NCI-H69 (cell line): Measurements from ENCODE around the gene PCBP3.

ENCODE experiments used
- DNase-seq: peaks from one replicate; lab custom pipeline; 2025; lab: John Stamatoyannopoulos, UW

PCBP3 gene

DNA sequence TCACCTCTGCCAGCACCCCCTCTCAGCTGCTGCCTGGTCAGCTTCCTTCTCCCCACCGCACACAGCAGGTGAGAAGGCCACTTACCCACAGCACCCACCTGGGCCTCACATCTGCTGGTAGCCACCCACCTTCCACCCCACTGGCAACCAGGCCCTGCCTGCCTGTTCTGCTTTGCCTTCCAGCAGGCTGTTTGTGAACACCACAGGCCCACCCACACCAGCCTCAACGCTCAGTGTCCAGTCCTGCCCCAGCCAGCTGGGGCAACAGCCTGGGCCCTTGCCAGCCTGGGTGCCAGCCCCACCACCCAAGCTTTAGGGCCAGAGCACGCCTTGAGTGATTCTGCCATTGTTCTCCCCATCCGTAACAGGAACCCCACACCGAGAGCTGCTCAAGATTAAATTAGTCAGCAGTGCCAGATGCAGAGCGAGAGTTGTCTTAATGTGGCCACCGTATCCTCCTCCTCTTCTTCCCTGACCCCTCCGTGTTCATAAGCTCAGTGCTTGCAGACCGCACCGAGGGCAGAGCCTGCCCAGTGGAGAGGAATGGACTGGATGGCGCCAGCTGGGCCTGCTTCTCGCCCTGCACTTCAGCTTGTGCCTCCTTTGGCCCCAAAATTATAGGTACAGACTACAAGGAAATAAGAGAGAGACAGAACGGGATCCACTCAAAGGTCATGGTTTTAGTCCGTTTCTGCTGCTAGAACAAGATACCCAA, 217.8 kb downstream of the PCBP3 start:
- no peak for DNase-seq

DNA sequence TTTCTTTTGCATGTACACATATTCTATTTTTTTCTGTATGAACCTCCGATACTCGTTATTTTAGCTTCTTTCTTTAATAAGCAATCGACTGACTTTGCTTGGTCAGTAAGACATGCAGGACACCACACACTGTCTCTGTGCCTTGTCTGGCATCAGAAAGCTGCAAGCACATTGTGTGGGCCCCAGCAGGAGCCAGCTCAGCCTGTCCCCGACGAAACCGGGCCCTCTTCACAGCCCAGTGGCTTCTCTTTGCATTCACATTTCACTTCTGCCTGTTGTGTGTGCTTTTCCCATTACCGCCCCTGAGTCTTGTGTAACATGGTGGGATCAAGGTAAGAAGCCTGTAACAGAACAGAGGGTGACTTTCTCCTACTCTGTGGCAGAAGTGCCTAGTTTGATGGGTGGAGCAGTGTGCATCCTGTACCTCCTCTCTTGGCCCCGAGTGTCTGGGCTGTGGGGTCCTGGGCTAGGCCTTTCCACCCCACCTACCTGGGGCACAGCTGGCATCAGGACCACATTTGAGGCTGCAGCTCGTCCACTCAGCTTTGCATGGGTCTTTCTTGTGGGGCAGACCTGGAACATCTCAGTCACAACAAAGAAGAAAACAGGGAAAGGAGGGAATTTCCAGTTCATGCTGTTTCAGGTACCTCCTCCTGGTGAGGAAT, 219.2 kb downstream of the PCBP3 start:
- DNase-seq: no peak

DNA sequence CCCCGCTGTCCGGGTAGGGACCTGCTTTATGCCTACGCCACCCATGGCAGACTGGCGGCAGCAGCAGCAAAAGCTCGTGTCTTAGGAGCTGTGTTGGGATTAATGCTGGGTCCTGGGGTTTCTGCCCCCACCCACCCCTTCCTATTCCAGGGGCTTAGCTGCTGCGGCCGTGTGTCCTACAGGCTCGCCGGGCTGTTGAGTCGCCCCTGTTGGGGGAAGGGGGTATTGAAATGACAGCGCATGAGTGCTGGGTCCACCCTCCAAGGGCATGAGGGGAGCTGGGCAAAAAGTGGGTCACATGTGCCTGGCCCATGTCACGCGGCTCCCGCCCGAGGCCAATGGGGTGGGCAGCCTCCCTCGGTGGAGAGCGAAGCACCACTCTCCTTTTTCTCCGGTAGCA, 219.7 kb downstream of the PCBP3 start:
- DNase-seq: no peak

DNA sequence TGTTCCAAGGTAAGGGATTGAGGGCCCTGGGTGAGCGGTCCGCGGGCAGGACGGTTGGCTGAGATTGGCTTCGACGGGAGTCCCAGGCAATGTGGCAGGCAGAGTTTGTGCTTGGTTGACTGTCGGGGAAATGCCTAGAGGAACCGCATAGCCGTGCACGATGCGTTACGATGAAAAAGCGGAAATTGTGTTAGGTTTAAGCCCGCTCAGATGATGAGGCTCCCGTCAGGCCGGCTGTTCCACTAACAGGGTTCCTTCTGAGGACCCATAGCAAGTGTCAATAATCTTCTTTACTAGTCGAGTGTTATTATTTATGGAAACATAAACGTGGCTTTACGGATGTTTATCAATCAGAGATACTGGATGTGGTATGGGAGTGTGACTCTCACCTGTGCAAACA, 220.2 kb downstream of the PCBP3 start:
- no peak for DNase-seq

DNA sequence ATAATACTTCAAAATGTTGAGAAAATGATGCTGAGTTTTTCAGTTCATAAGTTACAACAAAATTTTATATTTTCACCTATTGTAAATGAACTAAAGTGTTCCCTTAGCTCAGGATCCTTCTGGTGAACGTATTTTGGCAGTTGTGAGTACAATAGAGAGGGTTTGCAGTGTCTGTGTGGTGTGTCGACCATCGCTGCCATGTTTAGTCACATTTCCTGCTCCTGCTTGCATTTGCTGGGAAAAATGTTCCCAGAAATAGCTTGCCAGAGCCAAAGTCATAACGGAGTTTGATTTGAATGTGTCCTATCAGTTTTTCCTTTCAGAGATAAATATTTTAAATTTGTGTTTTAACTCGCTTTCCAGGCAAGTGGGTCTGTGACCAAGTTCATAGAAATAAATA, 220.9 kb downstream of the PCBP3 start:
- DNase-seq: no peak

DNA sequence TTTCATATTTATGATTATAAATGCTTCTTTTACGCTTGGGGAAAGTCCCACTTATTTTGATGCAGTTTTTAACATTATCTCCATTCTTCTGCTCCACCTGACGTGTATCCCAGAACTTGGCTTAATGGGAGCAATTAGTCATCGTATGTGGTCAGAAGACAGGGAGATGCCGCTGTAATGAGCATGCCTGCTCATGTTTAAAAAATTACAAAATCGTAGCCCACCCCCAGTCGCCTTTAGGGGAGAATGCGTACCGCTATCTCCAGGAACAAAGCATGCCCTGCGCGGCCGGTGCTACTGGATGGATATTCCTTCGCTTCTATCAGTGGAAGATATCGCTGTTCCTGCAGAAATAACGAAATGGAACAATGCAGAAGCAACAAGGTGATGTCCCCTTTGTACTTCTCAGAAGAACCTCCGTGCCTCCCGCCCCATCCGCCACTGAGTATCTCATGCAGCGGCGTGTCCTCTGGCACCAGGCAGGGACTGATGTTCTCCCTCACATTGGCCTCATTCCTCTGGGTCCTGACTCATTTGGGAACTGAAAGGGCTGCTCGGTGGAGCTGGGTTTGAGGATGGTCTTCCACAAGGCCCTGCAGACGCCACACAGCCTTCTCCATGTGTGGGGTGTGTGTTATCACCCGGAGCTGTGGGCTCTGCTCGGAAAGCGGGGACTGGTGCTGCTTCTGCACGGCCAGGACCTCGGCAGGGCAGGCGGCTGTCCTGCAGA, 221.7 kb downstream of the PCBP3 start:
- DNase-seq: no peak

DNA sequence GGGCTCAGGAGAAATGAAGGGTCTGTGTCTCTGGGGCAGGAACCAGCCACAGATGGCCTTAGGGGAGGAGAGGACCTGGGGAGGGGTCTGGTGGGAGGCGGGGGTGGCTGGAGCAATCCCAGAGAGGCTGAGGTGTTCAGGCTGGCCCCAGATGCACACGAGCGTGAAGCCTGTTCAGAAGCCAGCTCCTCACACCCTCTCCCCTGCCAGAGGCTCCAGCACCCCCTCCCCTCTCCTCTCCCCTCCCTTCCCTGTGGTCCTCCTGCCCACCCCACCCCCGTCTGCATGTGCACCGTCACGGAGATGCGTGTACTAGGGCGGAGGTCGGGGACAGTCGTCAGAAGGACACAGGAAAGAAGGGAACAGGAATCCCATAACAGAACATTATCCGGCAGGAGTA, 223.0 kb downstream of the PCBP3 start:
- no peak for DNase-seq

DNA sequence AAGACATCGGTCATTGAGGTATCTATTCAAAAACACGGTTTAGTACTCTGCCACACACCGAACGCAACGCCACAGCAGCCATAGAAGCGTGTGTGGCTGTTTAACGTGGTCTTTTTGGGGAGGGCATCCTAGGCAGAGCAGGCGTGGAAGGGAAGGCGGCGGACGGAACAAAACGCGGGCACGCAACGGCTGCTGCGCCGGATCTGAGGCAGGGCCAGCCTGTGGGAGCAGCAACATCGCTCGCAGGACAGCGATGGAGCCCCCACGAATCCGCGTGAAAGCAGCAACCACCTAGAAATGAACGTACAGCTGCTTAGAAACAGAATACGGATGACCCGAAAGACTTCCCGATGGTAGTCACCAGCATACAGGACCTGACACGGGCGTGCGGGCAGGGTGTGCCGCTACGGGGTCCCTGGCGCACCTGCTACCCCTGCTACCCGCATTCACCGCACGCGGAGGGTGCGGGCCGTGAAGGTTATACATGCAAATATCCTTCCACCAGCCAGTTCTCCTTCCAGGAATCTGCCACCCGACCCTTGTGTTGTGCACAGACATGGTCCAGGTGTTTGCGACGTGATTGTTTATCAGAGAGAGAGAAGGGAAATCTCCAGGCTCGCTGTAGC, 223.6 kb downstream of the PCBP3 start:
- DNase-seq: no peak

DNA sequence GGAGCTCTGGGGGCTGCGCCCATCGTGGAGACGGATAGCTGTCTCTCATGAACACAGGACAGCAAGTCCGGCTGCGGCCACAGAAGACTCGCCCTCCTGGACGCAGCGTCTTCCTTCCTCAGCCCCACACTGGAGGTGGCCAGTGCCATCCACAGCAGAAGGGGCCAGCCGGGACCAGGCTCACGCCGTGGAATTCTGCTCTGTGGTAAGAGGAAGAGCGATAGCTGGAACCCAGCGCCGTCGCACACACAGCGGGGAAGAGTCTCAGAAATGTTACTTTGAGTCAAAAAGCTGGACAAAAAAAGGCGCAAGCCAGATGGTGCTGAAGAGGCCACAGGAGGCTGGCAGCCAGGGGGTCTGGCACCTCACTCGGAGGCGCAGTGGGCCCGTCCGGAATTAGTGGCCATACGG, 224.2 kb downstream of the PCBP3 start:
- no peak for DNase-seq

DNA sequence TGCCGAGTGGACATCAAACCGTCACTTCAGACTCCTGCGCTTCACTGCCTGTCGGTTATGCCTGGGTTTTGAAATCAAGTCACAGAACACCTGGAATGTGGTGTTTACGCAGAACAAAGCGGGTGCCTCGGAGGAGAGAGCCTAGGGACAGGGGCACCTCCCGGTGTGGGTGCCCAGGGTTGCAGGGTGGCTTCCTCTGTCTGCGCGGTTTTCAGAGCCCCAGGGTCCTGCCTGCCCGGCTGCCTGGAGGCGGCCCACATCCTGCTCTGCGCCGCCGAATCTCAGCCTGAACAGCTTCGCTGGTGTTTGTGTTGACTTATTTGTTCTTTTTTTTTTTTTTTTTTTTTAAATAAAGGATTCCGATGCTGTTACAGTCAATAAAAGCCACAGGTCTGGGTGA, 224.6 kb downstream of the PCBP3 start:
- no peak for DNase-seq

DNA sequence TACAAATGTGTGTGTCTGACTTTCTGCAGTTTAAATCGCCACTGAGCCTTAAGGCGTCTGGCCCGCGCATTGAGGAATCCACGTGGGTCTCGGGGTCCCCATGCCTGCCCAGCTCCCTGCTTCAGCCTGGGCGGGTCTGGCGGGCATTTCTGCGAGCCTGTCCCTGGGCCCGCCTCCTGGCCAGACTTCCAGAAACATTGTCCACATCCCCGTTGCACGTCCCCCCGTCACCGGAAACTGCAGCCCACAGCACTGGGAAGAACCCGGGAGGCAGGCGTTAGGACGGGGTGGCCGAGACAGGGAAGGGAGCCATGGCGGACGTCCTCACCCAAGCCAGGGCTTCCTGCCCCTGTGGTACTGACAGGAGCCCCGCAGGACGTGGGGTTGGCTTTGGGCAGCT, 225.0 kb downstream of the PCBP3 start:
- DNase-seq: no peak

DNA sequence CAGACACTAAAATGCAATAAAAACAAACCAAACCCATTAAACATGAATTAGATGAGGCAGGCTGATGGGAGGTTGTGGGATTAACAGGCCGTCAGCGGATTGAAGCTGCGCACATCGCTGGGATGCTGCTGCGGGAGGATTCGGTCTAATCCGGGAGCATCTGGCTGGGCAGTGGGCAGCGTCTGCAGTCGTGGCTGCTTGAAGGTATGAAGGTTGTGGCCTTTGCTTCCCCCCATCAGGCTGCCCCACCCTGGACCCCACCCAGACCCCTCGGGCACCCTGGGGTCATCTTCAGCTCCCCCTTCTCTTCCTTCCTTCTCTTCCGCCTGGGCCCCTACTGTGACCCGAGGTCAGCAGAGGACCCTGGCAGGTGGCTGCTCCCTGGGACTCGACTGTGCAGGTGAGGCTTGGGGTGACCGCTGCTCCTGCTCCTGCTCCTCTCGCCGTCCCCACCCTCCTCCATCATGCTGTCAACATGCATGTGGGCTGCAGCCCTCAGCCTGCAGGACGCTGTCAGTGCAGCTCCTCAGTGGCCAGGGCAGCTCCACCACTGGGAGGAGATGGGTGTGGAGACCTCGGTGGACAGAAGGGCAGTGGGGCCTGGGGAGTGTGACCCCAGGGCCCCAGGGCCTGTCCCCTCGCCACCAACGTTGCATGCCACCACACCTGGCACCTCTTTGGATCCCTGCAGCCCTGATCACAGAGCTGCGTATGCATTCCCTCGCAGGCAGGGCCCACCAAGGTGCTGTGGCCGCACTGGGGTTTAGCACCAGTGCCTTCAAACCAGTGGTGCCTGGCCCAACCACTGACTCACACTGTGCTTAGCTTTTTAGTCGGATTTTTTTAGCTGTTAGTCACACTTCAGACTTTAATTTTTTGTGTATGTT, 225.8 kb downstream of the PCBP3 start:
- DNase-seq: no peak

DNA sequence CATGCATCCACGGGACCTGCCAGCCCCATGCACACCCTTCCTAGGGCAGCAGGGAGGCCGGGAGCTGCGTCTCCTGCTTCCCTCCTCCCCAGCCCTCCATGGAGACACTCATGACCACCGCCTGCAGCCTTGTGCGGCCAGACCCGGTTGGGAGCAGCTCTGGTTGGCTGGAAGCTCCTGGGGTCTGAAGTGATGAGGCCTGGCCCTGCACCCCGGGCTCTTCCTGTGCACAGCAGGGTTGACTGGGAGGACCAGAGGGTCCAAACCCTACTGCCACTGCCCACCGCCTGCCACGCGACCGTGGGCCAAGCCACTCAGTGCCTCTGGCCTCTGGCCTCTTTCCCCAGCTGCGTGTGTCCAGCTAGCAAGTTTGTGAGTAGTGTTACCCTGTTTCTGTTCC, 226.9 kb downstream of the PCBP3 start:
- DNase-seq: no peak

DNA sequence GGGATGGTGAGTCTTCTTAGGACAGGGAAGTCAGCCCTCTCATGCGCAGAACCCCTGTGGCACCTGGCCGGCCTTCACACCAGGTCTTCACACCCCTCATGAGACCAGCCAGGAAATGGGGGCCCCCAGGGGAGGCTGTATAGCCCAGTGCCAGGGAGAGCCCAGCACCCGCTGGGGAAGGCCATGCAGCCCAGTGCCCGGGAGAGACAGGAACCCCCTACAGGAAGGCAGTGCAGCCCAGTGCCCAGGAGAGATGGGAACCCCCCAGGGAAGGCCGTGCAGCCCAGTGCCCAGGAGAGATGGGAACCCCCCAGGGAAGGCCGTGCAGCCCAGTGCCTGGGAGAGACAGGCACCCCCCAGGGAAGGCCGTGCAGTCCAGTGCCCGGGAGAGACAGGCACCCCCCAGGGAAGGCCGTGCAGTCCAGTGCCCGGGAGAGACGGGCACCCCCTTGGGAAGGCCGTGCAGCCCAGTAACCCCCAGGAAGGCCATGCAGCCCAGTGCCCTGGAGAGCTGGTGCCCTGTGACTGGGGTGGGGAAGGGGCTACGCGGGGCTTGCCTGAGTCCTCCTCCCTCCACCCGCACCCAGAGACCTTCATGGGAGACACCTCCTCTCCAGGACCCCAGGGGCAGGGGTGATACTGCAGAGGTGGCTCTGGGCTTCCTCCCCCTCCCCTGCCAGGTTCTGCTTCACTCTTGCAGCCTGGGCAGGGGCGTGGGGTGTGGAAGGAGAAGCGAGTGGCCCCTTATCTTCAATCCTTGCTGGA, 227.5 kb downstream of the PCBP3 start:
- no peak for DNase-seq

DNA sequence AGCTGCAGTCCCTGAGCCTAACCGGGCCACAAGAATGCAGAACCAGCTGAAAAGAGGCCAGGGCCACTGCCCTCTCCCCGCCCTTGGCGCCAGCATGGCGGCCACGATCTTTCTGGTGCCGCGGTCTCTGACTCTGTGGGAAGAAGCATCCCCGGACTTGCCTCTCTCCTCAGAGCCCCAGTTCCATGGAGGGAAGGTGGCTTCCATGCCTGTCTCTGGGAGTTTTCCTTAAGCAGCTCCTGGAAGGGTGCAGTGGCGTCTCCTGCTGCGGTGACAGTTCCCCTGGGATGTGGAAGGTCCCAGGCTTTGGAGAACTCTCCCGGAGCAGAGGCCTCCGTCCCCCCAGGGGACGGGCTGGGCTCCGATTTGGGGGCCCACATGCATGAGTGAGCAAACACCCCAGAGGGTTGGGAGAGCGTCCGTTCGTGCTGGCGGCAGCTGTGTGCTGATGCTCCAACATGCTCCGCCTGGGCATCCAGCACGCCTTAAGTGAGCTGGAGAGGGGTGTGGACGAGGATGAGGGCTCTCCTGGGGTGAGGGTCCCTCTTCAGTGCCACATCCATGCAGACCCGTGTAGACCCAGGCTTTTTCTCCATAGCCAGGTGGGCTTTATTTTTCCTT, 228.2 kb downstream of the PCBP3 start:
- DNase-seq: no peak

DNA sequence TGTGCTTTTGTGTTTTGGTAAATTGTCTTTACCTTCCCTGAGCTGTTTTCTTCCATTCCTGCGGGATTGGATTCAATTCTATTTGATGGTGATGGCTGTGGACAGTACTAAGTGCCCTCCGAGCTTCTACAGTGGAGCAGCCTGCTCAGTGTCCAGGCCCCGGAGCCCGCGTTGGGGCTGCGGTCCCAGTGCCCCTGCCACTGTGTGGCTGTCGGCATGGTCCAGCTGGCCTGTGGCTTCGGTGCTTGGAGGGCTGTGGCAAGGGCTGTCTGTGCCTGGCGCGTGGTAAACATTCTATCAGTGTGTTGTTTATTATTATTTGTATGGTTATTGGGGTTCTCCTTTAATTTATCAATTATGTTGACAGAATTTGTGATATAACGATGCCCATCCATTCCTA, 228.9 kb downstream of the PCBP3 start:
- DNase-seq: no peak

DNA sequence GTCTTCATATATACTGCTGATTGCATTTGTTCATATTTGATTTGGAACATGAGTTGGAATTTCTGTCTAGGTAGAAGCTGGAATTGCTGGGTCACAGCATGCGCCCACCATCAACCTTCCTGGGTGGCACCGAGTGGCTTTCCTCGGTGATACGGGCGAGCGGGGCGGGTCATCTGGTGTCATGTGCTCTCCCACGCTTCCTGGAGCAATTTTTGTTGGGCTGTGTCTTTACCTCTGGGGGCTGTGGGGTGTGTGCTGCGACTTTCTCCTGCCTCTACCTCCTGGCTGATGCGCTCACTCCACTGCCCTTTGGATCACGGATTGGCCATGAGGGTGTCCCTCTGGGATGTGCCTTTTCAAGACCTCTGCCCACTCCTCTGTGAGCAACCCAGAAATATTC, 229.4 kb downstream of the PCBP3 start:
- no peak for DNase-seq

DNA sequence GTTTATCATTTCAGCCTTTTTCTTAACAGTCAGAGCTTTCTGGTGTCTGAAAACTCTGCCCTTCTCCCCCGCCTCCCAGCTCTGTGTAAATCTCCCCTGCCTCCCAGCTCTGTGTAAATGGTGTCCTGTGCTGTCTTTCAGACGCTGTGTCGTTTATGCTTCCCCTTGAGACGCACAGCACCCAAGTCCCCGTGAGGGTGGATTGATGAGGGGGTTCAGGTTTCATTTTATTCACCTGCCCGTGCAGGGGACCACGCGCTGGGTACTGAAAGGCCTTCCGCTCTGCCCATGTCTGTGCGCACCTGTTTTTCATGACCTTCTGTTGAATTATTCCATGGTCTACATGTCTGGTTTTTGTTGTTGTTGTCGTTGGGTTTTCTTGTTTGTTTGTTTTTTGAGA, 229.9 kb downstream of the PCBP3 start:
- peak; percentile 65 for DNase-seq

DNA sequence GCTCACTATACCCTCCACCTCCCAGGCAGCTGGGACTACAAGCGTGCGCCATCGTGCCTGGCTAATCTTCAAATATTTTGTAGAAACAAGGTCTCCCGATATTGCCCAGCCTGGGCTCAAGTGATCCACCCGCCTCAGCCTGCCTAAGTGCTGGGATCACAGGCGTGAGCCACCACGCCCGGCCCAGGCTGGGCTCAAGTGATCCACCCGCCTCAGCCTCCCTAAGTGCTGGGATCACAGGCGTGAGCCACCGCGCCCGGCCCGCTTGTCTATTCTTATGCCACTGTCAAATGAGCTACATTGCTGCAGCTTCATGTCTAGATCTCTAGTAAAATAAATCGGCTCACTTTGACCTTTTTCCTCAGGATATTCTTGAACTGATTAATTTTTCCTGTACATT, 230.3 kb downstream of the PCBP3 start:
- DNase-seq: no peak

DNA sequence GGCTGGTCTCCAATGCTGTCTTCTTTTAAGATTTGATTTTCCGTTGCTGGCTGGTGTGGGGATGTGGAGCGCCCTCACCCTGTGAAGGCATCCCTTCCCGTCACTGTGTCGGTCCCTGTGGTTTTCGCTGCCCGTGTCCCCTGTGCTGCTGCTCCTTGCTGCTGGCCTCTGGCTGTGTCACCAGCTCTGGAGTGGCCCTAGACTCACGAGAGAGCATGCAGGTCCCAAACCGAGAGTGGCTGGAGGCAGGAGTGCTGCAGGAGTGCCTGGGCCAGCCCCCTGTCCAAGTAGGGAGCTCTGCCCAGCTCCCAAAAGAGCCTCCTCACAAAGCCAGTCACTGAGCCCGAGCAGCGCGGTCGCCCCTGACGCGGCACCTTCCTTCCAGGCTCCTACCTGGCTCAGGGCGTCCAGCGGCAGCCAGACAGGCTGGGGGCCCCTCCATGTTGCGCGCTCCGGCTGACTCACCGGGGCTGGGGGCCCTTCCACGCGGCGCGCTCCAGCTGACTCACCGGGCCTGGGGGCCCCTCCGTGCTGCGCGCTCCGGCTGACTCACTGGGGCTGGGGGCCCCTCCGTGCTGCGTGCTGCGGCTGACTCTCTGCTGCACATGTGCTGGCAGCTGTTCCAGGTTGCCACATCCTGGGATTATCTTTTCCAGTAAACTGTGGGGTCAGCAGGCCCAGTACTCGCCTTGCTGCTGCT, 231.3 kb downstream of the PCBP3 start:
- no peak for DNase-seq
